Medulla oblongata (tissue), 1 donor: Measurements from ENCODE around the gene MXI1.

Experiments
- DNase-seq: peaks from one replicate; pipeline ENCODE4 v3.0.0-alpha.2; 2015; ENCODE audit errors: extremely low spot score

The MXI1 gene

GRCh38 chr10:110215286-110216170, 8.1 kb downstream of the MXI1 start:
- no peak for DNase-seq

DNA sequence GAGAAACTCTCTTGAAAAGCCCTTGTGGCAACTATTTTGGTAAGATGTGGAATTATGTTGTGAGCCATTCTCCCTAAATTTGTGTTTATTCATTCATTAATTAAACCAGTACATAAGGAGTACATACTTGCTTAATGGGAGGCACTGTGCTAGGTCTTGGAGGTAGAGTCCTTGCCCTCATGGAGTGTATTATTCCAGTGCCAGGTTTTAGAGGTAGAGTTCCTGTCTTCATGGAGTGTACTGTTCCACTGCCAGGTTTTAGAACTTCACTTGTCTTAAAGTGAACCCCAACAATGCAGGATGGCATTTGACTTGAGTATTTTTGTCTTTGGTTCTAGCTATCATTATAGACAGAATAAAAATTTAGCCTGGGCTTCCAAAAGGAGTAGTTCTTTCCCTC, 8.8 kb downstream of the MXI1 start:
- DNase-seq, result no peak

DNA sequence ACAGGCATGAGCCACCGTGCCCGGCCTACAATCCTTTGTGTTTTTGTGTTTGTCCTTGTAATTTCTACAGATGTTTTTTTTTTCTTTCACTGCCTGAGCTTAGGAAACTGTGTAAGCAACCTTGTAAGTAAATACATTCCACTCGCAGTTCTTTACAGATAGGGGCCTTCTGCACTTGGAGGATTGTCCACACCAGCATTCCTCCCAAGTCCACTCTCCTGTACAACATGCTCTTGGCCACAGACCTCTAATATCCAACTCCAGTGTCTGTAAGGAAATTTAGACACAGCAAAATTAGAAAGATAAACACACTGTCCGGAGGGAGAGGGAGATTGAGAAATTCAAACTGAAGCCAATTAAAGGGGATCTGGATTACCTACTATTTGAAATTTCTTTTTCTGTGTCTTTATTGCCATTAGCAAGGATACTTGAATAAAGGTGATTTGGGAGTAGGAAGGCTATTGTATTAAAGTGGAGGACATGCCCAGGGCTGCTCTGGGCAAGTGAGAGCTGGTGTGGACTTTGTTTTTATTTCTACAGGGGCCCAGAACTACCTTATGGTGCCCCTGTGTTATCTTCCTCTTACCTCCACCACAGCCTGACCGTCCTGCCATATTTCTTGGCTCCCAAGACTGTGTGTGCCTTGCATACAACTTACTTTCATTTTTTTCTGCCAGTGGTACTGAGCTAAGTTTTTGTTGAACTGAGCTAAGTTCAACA, 9.7 kb downstream of the MXI1 start:
- no peak for DNase-seq

DNA sequence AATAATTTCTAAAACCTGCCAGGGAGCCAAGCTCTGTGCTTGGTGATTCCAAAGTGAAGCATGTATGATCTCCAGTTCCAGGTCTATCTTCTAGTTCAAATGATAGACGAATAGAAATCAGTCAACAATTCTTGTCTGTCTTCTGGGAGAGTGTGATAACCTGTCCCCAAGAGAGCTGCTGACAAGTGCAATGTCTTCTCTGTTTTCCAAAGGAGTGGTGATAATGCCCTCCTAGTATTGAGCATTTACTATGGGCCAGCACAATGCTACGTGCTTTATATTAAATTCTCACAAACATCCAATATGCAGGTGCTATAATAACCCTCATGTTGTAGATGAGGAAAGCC, 10.2 kb downstream of the MXI1 start:
- DNase-seq, result no peak

DNA sequence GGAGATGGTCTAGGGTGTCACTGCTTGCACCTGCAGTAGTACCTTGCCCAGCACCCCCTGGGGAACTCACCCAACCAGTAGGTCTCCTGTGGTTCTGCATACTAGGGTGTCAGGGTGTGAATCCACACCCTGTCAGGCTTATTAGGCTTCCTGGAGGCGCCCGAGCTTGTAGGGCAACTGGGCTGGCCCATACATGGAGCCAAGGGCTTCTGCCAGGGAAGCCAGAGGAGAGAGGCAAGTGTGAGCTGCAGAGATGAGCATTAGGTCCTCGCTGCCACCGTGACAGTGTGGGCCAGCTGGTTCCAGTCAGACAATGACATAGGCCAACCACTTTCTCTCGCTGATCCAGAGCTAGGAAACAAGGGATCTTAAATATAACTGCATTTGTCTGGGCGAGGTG, 11.2 kb downstream of the MXI1 start:
- DNase-seq, result no peak

DNA sequence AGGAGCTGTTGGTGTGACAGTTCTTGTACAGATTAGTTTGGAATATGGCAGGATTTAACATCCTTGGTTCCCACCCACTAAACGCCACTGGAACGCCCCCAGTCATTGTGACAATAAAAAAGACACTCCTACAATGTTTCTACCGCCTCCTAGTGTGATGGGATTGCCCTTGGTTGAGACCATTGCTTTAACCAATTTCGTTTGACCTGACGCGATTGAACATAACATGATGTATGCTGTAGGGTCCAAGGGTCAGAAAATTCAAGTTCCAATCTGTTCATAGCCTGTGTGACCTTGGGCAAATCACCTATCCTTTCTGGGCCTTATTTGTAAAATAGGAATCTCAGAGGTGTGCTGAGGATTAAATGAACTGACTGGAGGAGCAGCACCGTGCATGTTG, 12.5 kb downstream of the MXI1 start:
- no peak for DNase-seq

DNA sequence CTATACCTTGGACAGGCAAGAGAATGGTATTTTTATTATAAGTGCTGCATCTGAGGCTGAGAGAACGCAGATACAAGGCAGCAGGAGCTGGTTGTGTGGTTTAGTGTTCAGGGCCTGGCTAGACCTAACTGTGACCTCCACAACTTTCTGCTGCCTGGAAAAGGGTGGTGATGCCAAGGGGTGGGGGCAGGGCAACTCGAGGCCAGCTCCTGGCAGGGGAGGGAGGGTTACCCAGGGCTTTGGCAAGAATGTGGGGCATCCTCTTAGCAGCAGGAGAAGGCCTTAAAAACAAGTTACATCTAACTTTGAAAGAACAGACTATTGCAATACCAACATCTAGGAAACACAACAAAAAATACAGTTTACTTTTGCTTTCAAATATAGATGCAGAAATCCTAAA, 13.0 kb downstream of the MXI1 start:
- DNase-seq, result peak; percentile 67

DNA sequence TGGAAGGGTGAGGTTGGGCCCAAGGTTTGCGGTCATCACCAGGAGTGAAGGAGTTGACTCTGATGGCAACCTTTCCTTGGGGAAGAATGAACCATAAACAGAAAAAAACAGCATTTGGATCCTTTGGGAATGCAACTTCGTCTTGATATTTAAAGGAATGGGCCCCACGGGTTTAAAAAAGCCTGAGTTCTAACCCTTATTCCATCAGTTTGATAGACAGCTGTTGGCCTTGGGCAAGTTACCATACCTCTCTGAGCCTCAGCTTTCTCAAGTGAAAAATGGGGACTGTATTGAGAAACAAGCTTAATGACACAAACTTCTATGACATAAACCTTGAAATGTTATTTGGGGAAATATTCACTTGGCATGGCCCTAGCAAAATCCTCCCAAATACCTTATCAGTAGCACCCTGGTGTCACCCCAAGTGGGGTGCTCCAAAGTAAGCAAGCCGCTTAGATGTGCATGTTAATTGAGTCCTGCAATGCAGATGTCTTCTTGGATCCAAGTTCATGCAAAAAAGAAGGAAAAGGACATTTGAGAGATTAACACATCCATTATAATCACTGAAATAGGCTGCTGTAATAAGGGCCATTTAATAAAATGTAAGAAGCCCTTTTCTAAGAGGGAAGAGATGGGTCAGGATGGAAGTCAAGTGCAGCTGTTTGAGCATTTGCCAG, 13.8 kb downstream of the MXI1 start:
- DNase-seq, result no peak

GRCh38 chr10:110221721-110222261, 14.4 kb downstream of the MXI1 start:
- peak; percentile 87 for DNase-seq

DNA sequence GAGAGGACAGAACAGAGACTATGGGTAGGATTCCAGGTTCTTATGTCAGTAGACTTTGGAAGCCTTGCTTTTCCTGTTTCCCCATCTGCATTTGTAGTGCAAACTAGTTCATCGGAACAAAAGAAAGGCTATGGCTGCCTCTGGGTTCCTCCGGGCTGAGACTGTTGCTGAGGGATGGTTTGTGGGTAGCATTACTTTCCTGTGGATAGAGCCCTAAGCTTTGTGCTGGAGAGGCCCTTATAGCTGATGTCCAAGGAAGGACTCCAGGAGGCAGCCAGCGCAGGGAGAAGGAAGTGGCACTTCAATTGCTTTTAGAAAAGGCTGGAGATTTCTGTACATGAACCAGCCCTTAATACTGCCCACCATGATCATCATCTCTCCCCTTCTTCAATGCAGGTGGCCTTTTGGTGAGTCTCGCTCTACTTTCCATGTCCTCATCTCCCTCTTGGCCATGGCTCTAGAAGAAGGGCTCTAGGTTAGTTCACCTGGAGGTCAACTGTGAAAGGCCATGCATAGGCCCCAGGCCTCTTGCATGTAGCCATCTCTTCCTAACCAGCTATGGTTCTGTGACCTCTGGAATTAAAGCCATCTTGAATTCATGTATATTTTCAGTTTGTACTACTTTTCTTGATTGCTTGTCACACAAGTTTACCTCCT, 15.4 kb downstream of the MXI1 start:
- no peak for DNase-seq

DNA sequence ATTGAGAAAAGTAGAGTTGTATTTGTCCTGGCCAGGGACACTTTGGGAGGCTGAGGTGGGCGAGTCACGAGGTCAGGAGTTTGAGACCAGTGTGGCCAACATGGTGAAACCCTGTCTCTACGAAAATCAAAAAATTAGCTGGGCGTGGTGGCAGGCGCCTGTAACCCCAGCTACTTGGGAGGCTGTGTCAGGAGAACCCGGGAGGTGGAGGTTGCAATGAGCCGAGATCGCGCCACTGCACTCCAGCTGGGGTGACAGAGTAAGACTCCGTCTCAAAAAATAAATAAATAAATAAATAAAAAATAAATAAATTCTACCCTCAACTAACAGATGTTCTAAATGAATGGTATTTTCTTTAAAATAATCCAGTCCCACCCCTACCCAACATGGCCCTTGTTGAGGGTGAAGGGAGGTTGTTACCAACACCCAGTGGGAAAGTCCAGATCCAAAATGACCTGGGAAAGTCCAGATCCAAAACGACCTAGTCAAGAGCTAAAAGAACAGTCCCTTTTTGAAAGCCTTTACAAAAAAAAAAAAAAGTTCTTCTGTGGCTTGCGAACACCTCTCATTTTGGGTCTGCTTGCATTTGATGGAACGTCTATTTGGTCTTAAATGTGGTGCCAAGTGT, 16.0 kb downstream of the MXI1 start:
- no peak for DNase-seq

- DNase-seq, result no peak
Measured at GRCh38 chr10:110224992-110225391, 17.6 kb downstream of the MXI1 start.

GRCh38 chr10:110225441-110225755, 18.0 kb downstream of the MXI1 start:
- DNase-seq, result no peak

DNA sequence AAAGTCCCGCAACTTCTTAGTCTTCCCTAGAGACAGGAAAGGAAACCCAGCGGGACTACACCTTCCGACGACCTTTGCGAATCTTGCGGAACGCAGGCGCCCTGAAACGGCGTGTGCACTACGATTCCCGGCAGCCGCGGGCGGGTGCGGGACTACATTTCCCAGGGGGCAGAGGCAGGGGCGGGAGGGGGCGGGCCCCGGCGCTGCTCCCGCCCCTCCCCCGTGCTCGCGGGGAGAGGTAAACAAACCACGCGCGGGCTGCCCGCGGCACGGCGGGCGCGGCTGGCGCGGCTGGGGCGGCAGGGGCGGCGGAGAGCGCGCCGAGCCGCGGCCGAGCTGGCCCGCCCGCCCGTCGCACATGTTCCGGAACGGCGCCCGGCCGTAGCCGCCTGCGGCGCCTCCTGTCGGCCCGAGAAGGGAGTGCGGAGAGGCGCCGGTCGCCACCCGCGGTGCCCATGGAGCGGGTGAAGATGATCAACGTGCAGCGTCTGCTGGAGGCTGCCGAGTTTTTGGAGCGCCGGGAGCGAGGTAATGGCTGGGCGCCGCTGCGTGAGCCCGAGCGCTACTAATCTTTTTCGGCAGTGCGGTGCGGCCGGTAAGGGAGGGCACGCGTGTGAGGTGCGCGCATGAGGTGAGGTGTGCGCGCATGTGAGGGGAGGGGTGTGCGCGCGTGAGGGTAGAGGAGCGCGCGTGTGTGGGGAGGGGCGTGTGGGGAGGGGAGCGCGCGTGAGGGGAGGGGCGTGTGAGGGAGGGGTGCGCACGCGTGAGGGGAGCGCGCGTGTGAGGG, 18.5 kb downstream of the MXI1 start:
- DNase-seq, result peak; percentile 97

DNA sequence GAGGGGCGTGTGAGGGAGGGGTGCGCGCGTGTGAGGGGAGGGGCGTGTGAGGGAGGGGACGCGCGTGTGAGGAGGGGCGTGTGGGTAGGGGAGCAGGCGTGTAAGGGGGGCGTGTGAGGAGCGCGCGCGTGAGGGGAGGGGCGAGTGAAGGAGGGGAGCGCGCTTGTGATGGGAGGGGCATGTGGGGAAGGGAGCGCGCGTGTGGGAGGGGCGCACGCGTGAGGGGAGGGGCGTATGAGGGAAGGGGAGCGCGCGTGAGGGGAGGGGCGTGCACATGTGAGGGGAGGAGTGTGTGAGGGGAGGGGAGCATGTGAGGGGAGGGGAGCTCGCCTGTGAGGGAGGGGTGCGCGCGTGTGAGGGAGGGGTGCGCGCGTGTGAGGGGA, 19.1 kb downstream of the MXI1 start:
- peak; percentile 88 for DNase-seq

DNA sequence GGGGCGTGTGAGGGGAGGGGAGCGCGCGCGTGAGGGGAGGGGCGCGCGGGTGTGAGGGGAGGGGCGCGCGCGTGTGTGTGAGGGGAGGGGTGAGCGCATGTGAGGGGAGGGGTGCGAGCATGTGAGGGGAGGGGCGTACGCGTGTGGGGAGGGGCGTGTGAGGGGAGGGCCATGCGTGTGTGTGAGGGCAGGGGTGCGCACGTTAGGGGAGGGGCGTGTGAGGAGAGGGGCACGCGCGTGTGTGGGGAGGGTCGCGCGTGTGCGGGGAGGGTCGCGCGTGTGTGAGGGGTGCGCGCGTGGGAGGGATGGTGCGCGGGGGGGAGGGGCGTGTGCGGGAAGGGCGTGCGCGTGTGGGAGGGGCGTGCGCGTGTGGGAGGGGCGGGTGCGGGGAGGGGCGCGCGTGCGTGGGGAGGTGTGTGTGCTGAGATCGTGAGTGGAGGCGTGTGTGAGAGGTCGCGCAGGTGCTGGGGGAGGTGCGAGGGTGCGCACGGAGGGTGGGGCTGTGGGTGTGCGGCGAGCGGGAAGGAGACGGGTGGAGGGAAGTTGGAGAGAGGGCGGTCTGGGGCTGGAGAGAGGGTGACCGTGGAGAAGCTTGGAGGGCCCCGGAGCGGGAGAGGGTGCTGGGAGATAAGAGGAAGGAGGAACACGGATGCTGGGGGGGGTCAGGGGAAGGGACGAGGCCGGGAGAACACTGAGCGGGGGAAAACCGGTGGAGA, 19.7 kb downstream of the MXI1 start:
- DNase-seq, result peak; percentile 68

GRCh38 chr10:110228066-110228465, 20.7 kb downstream of the MXI1 start:
- DNase-seq, result no peak

DNA sequence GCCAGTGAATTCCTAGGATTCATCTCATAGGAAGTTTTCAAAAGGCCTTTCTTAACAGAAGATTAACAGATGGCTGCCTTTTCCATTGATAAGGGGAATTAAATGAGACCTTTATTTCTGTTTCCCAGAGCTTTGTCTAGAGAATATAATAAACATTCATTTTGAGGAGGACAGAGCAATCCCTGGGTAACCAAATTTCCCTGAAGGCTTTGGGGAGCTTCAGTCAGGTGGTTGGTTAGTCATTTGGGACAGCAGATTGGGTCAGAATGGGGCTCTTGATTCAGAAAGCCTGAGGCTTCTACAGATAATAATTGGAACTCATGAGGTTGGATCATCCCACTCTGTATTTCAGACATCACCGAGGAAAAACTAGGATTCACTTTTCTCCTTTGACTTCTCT, 21.8 kb downstream of the MXI1 start:
- DNase-seq, result no peak

GRCh38 chr10:110233846-110234245, 26.4 kb downstream of the MXI1 start:
- no peak for DNase-seq

DNA sequence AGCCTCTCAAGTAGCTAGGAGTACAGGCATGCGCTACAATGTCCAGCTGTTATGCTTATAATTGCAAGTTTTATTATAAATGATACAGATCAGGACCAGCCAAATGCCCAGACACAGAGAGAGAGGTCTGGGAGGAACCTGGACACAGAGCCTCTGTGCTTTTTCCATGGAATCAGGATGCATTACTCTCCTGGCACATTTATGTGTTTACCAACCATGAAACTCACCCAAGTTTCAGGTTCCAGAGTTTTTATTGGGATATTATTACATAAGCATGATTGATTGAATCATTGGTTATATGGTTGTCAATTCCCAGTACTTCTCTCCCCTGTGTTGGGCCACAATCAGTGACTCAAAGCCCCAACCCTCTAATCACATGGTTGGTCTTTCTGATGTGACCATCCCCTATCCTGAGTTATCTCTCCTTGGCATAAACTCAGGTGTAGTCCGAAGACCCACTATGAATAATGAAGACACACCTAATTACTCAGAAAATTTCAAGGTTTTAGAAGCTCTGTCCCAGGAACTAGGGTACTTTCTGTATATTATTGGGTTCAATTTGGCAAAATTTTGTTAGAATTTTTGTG, 30.6 kb downstream of the MXI1 start:
- no peak for DNase-seq
